Right cardiac atrium (tissue), 5 donors: ENCODE data around the gene ULK4. TPM values are rescaled to one million over a fixed set of nuclear protein-coding genes. Genes with fewer than 3 reads are reported as not detected.
"Not testable (repeated sequence)": the region's sequence is repeated elsewhere in the genome, so short reads cannot be mapped to it uniquely, and the experiment has no call there.

Source experiments
- ATAC-seq, 2 donors: fragments of 200-7000 bp; cut with Tn5 transposase; one replicate each; pipeline versions ENCODE4 v1.8.0 to v1.9.1; 2020; ENCODE audit warnings: moderate library complexity in 2 of 2, mild to moderate bottlenecking in 1 of 2
- DNase-seq, 3 donors: peaks; one replicate each; pipeline ENCODE4 v3.0.0-alpha.2; 2020
- H3K27ac ChIP-seq: one replicate; pipeline ENCODE4 v1.5.1; 2013; ENCODE audit warnings: mild to moderate bottlenecking, low read length, control low read depth, moderate library complexity
- H3K27me3 ChIP-seq: one replicate; pipeline ENCODE4 v1.6.1; 2013; ENCODE audit not compliant: control insufficient read depth, insufficient read depth
- H3K4me1 ChIP-seq: one replicate; pipeline ENCODE4 v1.6.1; 2013; ENCODE audit warnings: low read length; ENCODE audit not compliant: control insufficient read depth, insufficient read depth
- H3K4me3 ChIP-seq: one replicate; pipeline ENCODE4 v1.5.1; 2013; ENCODE audit warnings: low read length, control low read depth
- H3K9me3 ChIP-seq: one replicate; pipeline ENCODE4 v1.6.1; 2013; ENCODE audit warnings: low read length; ENCODE audit not compliant: control insufficient read depth
- WGBS: extraction: QIAGEN DNeasy Blood & Tissue Kit; methylation state at CpG from one replicate; pipeline ENCODE4 v1.1.7; 2013; 5-methylcytosine and 5-hydroxymethylcytosine counted together
- intact Hi-C, 4 donors: fragments of 100-400 bp; cut with DNase I; formaldehyde crosslinking; loops; one replicate each; pipeline versions ENCODE4 v1.11.0 to v1.14.0; 2022 to 2023
- polyA plus RNA-seq: library from polyadenylated mRNA; stranded (reverse); fragments of 200-250 nt; gene quantifications from one replicate; pipeline ENCODE4 v1.2.3, GENCODE V29; 2013
- total RNA-seq, 4 donors: library from RNA; stranded (reverse); fragmentation: NEBNext Ultra II Directional; extraction: Animal tissue kit (Norgen Biotek cat#: 25700); gene quantifications; one replicate each; pipeline ENCODE4 v1.2.1, GENCODE V29; 2021
- donor health status: healthy with polysubstance abuse.
- donor health status: DM: no; HTN: yes; CAD: no.
- donor health status: DM: no; HTN: no; CAD: no.
- donor health status: DM: no; HTN: yes; CAD: no; lungs with severe emphysema.
- donor health status: DM: yes; HTN: yes; CAD: no.

The ULK4 gene
- total and polyA plus RNA-seq, 5 donors, result 13.8 to 22.4 (median 18.0) TPM

DNA sequence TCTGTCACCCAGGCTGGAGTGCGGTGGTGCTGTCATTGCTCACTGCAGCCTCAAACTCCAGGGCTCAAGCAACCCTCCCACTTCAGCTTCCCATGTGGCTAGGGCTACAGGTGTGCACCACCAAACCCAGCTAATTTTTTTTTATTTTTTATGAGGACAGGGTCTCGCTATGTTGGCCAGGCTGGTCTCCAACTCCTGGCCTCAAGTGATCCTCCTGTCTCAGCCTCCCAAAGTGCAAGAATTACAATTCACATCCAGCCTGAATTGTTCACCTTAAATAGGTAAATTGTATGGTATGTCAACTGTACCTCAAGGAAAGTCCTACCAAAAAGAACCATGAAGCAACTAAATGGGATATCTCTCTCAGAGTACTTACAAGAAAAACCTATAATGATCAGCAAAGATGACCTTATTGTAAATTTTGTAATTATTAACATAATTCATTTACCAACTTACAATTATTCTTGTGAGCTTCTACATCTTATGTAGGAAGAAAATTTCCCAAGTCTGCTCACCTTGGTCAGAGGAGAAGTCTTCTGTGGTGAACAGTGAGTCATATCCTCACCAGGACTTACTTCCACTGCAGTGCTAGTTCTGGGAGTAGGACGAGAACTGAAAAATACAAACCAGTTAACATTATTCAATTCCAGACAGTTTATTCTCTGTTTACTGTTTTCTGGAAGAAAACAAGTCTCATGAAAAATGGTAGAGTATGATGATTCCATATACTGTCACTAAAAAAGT is 54.4 kb downstream of the ULK4 start:
- Histone ChIP-seq H3K4me1 (no peaks in the 10 kb centered on the region), H3K27ac (no peak overlapping the region), H3K4me3 (no peak overlapping the region), H3K9me3 (no peaks in the 10 kb centered on the region), H3K27me3 (no peaks in the 10 kb centered on the region)
- WGBS, result 95% methylated on average over 3 of the region's 3 CpGs
- no peak for DNase-seq
- ATAC-seq, result no peak
- intact Hi-C loops, result no loop called here

DNA sequence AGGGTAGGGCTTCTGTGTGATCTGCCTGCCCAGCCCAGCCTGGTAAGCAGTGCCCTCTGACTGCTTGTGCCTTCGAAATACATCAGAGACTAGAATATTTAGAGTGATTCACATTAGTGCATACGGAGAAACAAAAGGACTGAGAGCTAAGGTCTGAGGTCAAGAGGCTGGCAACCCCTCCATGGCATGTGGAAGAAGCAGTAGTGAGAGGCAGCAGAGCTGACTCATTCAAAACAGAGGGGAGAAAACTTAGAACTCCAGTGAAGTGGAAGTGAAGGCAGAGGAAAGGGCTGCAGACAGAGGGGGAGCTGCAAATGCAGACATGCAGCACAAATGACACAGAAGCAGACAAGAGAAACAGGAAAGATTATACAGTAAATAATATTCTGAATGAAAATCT is 61.6 kb downstream of the ULK4 start:
- H3K9me3 ChIP-seq, result no peaks in the 10 kb centered on the region
- H3K27me3 ChIP-seq, result no peaks in the 10 kb centered on the region
- intact Hi-C loops, result no loop called here
- ATAC-seq (no peak), DNase-seq (no peak)
- peak overlapping the region; percentile 12 for H3K27ac ChIP-seq
- H3K4me3 ChIP-seq, result no peak overlapping the region
- peaks cover 3% of the 10 kb centered on the region for H3K4me1 ChIP-seq
- WGBS, result 49% methylated on average over 2 of the region's 2 CpGs

DNA sequence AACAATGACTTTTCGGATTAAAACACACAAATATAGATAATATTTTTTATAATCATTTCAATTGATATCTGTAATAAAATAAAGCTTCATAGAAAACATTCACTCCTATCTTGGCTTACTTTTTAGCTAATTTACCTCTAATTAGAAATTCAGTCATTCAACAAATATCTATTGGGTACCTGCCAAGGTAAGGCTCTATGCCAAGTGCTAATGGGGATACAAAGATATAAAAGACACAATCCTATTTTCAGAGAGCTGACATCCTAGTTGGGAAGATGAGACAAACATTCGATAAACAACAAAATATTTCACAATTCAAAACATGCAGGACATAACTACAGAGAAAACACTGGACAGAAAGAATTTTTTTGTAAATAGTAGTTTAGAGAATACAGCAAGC is 63.3 kb downstream of the ULK4 start:
- no peak for DNase-seq
- Histone ChIP-seq H3K4me1 (peaks cover 3% of the 10 kb centered on the region), H3K9me3 (no peaks in the 10 kb centered on the region), H3K27me3 (no peaks in the 10 kb centered on the region), H3K4me3 (no peak overlapping the region), H3K27ac (no peak overlapping the region)
- WGBS, result 55% methylated on average over 2 of the region's 2 CpGs
- intact Hi-C loops, result loop anchor here (5.0 to 10.0 kb wide), 6 partner anchors 199 to 646 kb away; no protein-coding TSS in a partner anchor
- ATAC-seq, result no peak

DNA sequence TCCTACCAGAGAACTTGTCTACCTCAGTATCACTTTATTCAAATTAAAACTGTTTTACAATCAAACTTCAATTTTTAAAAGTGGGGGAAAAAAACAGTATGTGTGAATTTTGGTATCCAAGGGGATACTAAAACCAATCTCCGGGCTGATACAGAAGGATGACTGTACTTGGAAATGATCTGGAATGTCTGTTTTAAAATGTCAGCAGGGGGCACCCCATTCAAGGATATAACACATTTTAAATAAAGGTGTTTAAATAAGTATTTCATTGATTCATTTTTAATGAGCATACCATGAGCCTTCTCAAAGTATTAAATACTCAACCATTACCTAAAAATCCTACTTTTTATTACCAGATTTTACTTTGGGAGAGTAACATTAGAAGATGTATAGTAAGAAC is 67.9 kb downstream of the ULK4 start:
- intact Hi-C loops, result loop anchor here in 3 of 4 donors (2.0 to 10.0 kb wide), 4 partner anchors 205 to 651 kb away; no protein-coding TSS in a partner anchor
- ATAC-seq (no peak), DNase-seq (no peak)
- Histone ChIP-seq H3K4me3 (no peak overlapping the region), H3K27ac (no peak overlapping the region), H3K9me3 (no peaks in the 10 kb centered on the region), H3K27me3 (no peaks in the 10 kb centered on the region), H3K4me1 (peaks cover 3% of the 10 kb centered on the region)
- WGBS, result 21% methylated on average over 1 of the region's 1 CpG

DNA sequence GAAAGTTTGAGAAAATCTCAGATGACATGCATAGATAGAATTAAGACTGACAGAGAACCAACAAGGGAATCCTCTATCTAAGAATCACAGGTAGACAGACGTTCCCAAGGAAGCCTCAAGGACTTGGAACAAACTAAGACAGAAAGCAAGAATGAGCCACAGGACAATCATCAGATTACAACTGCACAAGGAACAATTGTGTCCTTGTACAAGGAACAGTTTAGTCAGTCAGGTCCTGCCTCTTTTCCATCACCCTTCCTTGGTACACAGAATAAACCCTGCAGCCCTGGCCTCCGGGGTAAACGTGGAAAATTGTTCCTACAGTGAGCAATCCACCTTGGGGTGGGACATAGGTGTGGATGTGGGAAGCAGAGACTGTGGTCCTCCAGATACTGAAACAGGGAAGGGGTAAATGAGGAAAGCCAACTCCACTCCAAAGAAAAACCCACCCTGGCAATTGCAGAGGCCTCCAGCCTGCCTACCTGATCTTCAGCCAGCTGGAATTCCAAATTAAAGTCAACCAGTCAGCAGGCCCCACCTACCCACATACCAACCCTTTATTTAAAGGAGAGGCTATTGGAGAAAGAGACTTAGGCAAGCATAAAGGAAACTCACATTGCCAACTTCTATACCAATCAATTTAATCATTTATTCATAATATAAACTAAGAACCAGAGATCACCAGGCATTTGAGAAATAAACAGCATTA is 73.4 kb downstream of the ULK4 start:
- Histone ChIP-seq H3K4me3 (no peak overlapping the region), H3K27ac (no peak overlapping the region), H3K27me3 (no peaks in the 10 kb centered on the region), H3K4me1 (no peaks in the 10 kb centered on the region), H3K9me3 (no peaks in the 10 kb centered on the region)
- intact Hi-C loops, result loop anchor here in 3 of 4 donors (10.0 kb wide), 2 partner anchors 1304 to 1564 kb away; no protein-coding TSS in a partner anchor
- ATAC-seq (no peak), DNase-seq (no peak)
- WGBS, result 45% methylated on average over 3 of the region's 3 CpGs

DNA sequence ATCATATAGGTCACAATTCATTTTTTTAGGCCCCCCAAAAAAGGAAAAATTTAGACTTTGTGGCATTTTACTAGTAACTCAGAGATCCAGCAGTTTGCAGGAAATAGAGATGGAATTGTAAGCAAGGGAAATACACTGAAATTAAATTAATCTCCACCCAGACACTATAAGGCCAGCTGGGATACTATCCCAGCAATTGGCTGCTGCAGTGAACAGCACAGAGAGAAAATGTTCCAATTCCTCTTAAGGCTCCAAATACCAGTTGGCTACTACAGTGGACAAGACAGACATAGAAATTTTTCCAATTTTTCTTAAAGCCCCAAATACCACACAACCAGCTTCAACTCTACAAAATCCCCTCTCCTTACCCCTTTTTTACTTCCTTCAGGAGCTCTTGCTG is 78.9 kb downstream of the ULK4 start:
- intact Hi-C loops, result loop anchor here (5.0 to 10.0 kb wide), 3 partner anchors 1298 to 1558 kb away; no protein-coding TSS in a partner anchor
- no peak for DNase-seq
- no peaks in the 10 kb centered on the region for H3K27me3 ChIP-seq
- no peak overlapping the region for H3K27ac ChIP-seq
- H3K4me3 ChIP-seq, result no peak overlapping the region
- no peaks in the 10 kb centered on the region for H3K9me3 ChIP-seq
- no peaks in the 10 kb centered on the region for H3K4me1 ChIP-seq
- ATAC-seq, result no peak

DNA sequence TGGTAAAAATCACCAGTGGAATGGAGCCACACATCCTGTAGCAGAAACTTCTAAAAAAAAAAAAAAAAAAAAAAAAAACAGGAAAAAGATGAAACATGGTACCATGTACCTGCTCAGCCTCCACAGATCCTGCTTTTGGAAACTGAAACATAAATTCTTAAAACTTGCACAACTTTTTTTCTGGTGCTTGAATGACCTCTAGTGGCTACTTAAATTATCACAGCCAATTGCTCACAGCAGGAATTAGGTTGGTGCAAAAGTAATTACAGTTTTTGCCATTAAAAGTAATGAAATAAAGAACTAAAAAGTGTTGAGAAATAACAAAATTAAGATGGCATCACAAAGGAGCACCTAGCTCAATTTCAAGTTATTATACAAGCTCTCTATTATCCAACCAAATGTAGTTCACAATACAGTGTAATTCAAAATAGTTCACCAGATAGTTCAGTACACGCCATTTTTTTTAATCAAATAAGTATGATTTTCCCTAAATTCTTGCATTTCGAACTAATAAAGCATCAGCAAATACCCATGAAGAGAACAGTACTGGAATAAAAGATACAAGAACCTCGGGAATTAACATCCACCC is 80.6 kb downstream of the ULK4 start:
- H3K4me1 ChIP-seq, result no peaks in the 10 kb centered on the region
- H3K27ac ChIP-seq, result no peak overlapping the region
- H3K4me3 ChIP-seq, result no peak overlapping the region
- WGBS, result 57% methylated on average over 3 of the region's 3 CpGs
- H3K27me3 ChIP-seq, result no peaks in the 10 kb centered on the region
- DNase-seq (no peak), ATAC-seq (no peak)
- intact Hi-C loops, result loop anchor here (5.0 to 10.0 kb wide), 3 partner anchors 1297 to 1557 kb away; no protein-coding TSS in a partner anchor
- H3K9me3 ChIP-seq, result no peaks in the 10 kb centered on the region

DNA sequence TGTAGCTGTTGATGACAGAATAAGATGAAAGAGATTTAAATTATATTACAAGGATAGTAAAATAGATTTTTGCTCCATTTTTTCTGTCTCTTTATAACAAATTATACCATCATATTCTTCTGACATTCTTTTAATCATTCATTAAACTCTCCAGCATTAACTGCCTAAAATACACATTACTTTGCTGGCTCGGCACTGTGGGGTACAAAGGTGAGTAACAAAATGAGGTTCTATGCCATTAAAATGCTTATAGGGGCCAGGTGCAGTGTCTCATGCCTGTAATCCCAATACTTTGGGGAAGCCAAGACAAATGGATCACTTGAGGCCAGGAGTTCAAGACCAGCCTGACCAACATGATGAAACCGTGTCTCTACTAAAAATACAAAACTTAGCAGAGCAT is 81.5 kb downstream of the ULK4 start:
- Histone ChIP-seq H3K27me3 (no peaks in the 10 kb centered on the region), H3K4me3 (no peak overlapping the region), H3K4me1 (no peaks in the 10 kb centered on the region), H3K27ac (no peak overlapping the region), H3K9me3 (no peaks in the 10 kb centered on the region)
- 74% methylated on average over 2 of the region's 2 CpGs for WGBS
- intact Hi-C loops, result loop anchor here (5.0 to 10.0 kb wide), 3 partner anchors 1296 to 1556 kb away; no protein-coding TSS in a partner anchor
- DNase-seq (no peak), ATAC-seq (no peak)

DNA sequence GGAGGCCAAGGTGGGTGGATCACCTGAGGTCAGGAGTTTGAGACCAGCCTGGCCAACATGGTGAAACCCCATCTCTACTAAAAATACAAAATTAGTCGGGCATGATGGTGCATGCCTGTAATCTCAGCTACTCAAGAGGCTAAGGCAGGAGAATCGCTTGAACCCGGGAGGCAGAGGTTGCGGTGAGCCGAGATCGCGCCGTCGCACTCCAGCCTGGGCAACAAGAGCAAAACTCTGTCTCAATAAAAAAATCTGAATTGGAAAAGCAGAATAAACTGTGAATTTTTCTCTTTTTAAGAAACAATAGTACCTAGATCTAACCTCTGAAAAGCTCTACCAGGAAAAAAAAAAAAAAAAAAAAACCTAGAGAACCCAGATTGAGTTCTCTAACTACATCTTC is 84.2 kb downstream of the ULK4 start:
- not testable (repeated sequence) for ATAC-seq, H3K27ac ChIP-seq, H3K9me3 ChIP-seq, H3K4me3 ChIP-seq, H3K27me3 ChIP-seq, DNase-seq, H3K4me1 ChIP-seq
- intact Hi-C loops, result loop anchor here in 1 of 4 donors (5.0 kb wide), 1 partner anchor 1295 kb away; no protein-coding TSS in a partner anchor
- WGBS, result 95% methylated on average over 9 of the region's 9 CpGs

DNA sequence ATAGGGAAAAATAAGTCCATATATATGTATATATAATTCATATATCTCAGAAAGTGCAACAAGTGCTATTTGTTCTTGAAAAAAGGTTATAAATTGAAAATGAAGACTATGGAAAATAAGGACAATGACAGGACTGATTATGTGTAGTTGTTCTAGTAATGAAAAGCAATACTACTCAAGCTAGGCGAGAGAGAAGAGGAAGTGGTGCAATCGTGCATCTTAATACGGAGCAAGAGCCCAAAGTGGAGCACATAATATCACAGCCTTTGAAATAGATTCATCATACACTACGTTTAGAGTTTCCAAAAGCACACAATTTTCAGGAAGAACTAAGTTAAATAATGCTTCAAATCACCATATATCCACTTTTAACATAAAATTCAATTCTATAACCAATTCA is 87.9 kb downstream of the ULK4 start:
- DNase-seq (no peak), ATAC-seq (no peak)
- 83% methylated on average over 4 of the region's 4 CpGs for WGBS
- Histone ChIP-seq H3K9me3 (no peaks in the 10 kb centered on the region), H3K27ac (no peak overlapping the region), H3K4me1 (no peaks in the 10 kb centered on the region), H3K27me3 (no peaks in the 10 kb centered on the region), H3K4me3 (no peak overlapping the region)
- intact Hi-C loops, result no loop called here

DNA sequence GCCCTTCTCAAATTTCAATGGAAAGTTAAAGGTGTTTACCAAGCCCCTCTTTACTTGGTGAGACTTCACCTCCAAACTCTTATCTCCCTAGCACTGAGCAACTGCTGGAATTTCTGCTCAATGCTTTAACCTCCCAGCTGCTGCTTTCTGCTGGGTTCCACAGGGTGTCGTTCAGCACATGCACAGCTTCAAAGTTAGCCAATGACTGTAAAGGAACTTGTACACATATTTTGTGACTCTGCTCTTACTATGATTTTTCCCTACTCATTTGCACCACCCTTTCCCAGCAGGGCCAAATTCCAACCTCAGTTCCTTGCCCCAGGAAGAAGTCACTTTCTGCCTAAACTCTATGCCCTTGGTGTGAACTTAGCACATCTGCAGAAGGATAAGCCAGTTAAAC is 89.7 kb downstream of the ULK4 start:
- no peak for DNase-seq
- Histone ChIP-seq H3K4me1 (no peaks in the 10 kb centered on the region), H3K27ac (no peak overlapping the region), H3K9me3 (no peaks in the 10 kb centered on the region), H3K27me3 (no peaks in the 10 kb centered on the region), H3K4me3 (no peak overlapping the region)
- intact Hi-C loops, result no loop called here
- ATAC-seq, result no peak
- WGBS, result 63% methylated on average over 1 of the region's 1 CpG
